ENCODE data around the gene DENND1A.

The DENND1A gene

DNA sequence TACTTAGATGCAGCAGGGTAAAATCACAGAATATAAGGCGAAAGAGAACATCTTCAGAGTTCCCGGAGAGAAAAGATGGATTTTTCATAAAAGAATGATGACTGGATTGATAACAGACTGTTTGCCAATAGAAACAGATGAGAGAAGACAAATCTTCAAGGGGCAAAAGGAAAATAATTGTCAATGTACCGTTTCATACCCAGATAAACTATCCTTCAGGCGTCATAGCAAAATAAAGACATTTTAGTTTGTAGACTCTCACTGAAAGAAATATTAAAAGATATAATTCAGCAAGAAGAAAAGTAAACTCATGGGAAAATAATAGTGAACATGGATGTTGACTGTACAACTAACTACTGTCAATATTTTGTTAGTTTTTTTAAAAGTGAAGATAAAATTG lies 399.7 kb downstream of the DENND1A start:
- H3K36me3 ChIP-seq (ENCODE audit: insufficient read depth, low read length) = no peaks in the 10 kb centered on the region
- TF ChIP-seq EZH2 (IDR thresholded peaks at IDR 0.05) (no peak), POLR2AphosphoS5 (IDR thresholded peaks at IDR 0.05; ENCODE audit: borderline replicate concordance, low read depth, low read length) (no peak), FOXP2 (optimal IDR thresholded peaks at IDR 0.05; ENCODE audit: control extremely low read depth, extremely low read length, insufficient read depth) (no peak)
- H3K9ac ChIP-seq (ENCODE audit: insufficient read length) = no peak overlapping the region
- no peak for DNase-seq (ENCODE audit: low read depth, low spot score)
- H3K27ac ChIP-seq = no peak overlapping the region
- H3K4me3 ChIP-seq = no peak overlapping the region
- H3K9me3 ChIP-seq (ENCODE audit: low read depth, low read length) = no peaks in the 10 kb centered on the region

DNA sequence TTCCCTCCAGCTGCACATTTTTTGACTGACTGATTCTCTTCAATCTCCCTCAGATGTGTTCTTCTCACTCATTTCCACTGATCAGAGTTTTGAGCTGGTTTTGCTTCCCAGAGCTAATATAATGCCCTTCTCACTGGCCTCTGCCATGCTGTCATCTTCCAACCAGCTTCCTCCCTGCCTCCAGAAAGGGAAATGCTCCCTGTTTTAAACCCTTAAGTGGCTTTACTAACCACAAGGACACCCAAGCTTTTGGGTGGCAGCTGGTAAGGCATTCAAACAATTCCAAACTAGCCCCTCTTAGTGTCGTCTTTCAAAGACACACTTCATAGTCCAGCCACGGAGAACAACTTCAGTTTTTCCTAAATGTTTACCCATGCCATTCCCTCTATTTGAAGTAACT lies 401.4 kb downstream of the DENND1A start:
- Histone ChIP-seq H3K9me3 (ENCODE audit: low read depth, low read length) (no peaks in the 10 kb centered on the region), H3K9ac (ENCODE audit: insufficient read length) (no peak overlapping the region), H3K4me3 (no peak overlapping the region), H3K27ac (no peak overlapping the region), H3K36me3 (ENCODE audit: insufficient read depth, low read length) (no peaks in the 10 kb centered on the region)
- no peak for TF ChIP-seq POLR2AphosphoS5 (IDR thresholded peaks at IDR 0.05; ENCODE audit: borderline replicate concordance, low read depth, low read length)
- TF ChIP-seq EZH2 (IDR thresholded peaks at IDR 0.05) = no peak
- TF ChIP-seq FOXP2 (optimal IDR thresholded peaks at IDR 0.05; ENCODE audit: control extremely low read depth, extremely low read length, insufficient read depth) = no peak
- DNase-seq (ENCODE audit: low read depth, low spot score) = no peak

DNA sequence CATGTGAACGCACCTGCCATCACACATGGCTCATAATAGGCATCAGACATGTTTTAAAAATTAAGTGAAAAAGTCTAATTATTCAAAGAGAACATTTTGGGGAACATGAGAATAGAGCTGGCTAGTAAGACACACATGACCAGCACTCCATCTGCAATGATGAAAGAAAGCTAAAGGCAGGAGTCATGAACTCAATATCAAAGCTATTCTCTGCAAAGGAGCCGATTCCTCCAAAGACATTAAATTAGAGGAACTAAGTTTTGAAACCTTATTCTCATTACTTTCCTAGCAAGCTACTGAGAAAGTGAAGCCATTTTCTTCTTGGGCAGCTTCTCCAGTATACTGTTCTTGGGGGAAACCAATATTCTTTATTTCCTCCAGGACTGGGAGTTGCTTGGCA lies 401.9 kb downstream of the DENND1A start:
- no peak for TF ChIP-seq EZH2 (IDR thresholded peaks at IDR 0.05)
- TF ChIP-seq POLR2AphosphoS5 (IDR thresholded peaks at IDR 0.05; ENCODE audit: borderline replicate concordance, low read depth, low read length) = no peak
- no peak for TF ChIP-seq FOXP2 (optimal IDR thresholded peaks at IDR 0.05; ENCODE audit: control extremely low read depth, extremely low read length, insufficient read depth)
- no peaks in the 10 kb centered on the region for H3K9me3 ChIP-seq (ENCODE audit: low read depth, low read length)
- H3K27ac ChIP-seq = no peak overlapping the region
- no peak overlapping the region for H3K4me3 ChIP-seq
- no peaks in the 10 kb centered on the region for H3K36me3 ChIP-seq (ENCODE audit: insufficient read depth, low read length)
- DNase-seq (ENCODE audit: low read depth, low spot score) = no peak
- H3K9ac ChIP-seq (ENCODE audit: insufficient read length) = no peak overlapping the region

GRCh38 chr9:123525957-123526356 lies 404.0 kb downstream of the DENND1A start:
- TF ChIP-seq POLR2AphosphoS5 (IDR thresholded peaks at IDR 0.05; ENCODE audit: borderline replicate concordance, low read depth, low read length) (no peak), FOXP2 (optimal IDR thresholded peaks at IDR 0.05; ENCODE audit: control extremely low read depth, extremely low read length, insufficient read depth) (no peak), EZH2 (IDR thresholded peaks at IDR 0.05) (no peak)
- Histone ChIP-seq H3K9ac (ENCODE audit: insufficient read length) (no peak overlapping the region), H3K36me3 (ENCODE audit: insufficient read depth, low read length) (no peaks in the 10 kb centered on the region), H3K9me3 (ENCODE audit: low read depth, low read length) (no peaks in the 10 kb centered on the region), H3K4me3 (no peak overlapping the region), H3K27ac (no peak overlapping the region)
- DNase-seq (ENCODE audit: low read depth, low spot score) = no peak

DNA sequence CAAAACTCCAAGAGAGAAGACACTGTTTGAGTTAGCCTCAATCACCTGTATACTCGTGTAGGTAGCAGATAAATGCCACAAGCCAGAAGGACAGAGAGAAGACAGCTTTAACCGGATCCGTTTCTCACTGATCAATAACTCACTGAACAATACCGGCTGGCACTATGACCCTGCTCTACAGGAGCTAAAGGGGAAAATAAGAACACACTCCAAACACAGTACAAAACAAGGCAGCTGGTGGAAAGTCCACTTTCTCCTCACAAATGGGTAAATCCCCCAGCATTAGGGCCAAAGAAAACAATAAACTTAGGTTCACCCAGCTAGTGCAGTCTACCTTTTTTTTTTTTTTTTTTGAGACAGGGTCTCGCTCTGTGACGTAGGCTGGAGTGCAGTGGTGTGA lies 404.5 kb downstream of the DENND1A start:
- TF ChIP-seq POLR2AphosphoS5 (IDR thresholded peaks at IDR 0.05; ENCODE audit: borderline replicate concordance, low read depth, low read length) (no peak), FOXP2 (optimal IDR thresholded peaks at IDR 0.05; ENCODE audit: control extremely low read depth, extremely low read length, insufficient read depth) (no peak), EZH2 (IDR thresholded peaks at IDR 0.05) (no peak)
- Histone ChIP-seq H3K36me3 (ENCODE audit: insufficient read depth, low read length) (no peaks in the 10 kb centered on the region), H3K9ac (ENCODE audit: insufficient read length) (no peak overlapping the region), H3K4me3 (no peak overlapping the region), H3K9me3 (ENCODE audit: low read depth, low read length) (no peaks in the 10 kb centered on the region), H3K27ac (no peak overlapping the region)
- no peak for DNase-seq (ENCODE audit: low read depth, low spot score)

GRCh38 chr9:123524866-123525265 lies 405.1 kb downstream of the DENND1A start:
- Histone ChIP-seq H3K27ac (no peak overlapping the region), H3K9ac (ENCODE audit: insufficient read length) (no peak overlapping the region), H3K36me3 (ENCODE audit: insufficient read depth, low read length) (no peaks in the 10 kb centered on the region), H3K9me3 (ENCODE audit: low read depth, low read length) (no peaks in the 10 kb centered on the region), H3K4me3 (no peak overlapping the region)
- DNase-seq (ENCODE audit: low read depth, low spot score) = no peak
- no peak for TF ChIP-seq EZH2 (IDR thresholded peaks at IDR 0.05)
- no peak for TF ChIP-seq POLR2AphosphoS5 (IDR thresholded peaks at IDR 0.05; ENCODE audit: borderline replicate concordance, low read depth, low read length)
- TF ChIP-seq FOXP2 (optimal IDR thresholded peaks at IDR 0.05; ENCODE audit: control extremely low read depth, extremely low read length, insufficient read depth) = no peak

GRCh38 chr9:123523845-123524244 lies 406.1 kb downstream of the DENND1A start:
- TF ChIP-seq EZH2 (IDR thresholded peaks at IDR 0.05) (no peak), FOXP2 (optimal IDR thresholded peaks at IDR 0.05; ENCODE audit: control extremely low read depth, extremely low read length, insufficient read depth) (no peak), POLR2AphosphoS5 (IDR thresholded peaks at IDR 0.05; ENCODE audit: borderline replicate concordance, low read depth, low read length) (no peak)
- no peak overlapping the region for H3K4me3 ChIP-seq
- H3K36me3 ChIP-seq (ENCODE audit: insufficient read depth, low read length) = no peaks in the 10 kb centered on the region
- no peaks in the 10 kb centered on the region for H3K9me3 ChIP-seq (ENCODE audit: low read depth, low read length)
- H3K9ac ChIP-seq (ENCODE audit: insufficient read length) = no peak overlapping the region
- DNase-seq (ENCODE audit: low read depth, low spot score) = no peak
- no peak overlapping the region for H3K27ac ChIP-seq

DNA sequence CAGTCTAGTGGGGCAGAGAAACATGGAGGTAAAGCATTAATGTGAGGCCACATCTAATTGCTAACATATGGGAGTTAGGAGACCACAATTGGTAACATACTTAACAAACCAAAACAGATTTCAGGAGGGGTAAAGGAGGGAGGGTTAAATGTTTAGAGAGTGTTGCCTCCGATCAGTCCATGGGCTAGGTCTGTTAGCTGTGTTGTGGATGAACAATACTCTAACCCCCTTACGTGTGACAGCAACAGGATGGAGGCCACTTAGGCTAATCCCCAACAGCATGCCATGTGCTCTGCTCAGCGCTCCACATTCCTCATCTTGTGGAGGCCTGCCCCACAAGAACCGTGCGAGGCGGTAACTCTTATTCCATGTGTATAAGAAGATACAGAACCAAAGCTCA lies 406.9 kb downstream of the DENND1A start:
- H3K9ac ChIP-seq (ENCODE audit: insufficient read length) = no peak overlapping the region
- no peak overlapping the region for H3K27ac ChIP-seq
- H3K4me3 ChIP-seq = no peak overlapping the region
- H3K36me3 ChIP-seq (ENCODE audit: insufficient read depth, low read length) = no peaks in the 10 kb centered on the region
- no peaks in the 10 kb centered on the region for H3K9me3 ChIP-seq (ENCODE audit: low read depth, low read length)
- no peak for DNase-seq (ENCODE audit: low read depth, low spot score)
- TF ChIP-seq EZH2 (IDR thresholded peaks at IDR 0.05) = no peak

DNA sequence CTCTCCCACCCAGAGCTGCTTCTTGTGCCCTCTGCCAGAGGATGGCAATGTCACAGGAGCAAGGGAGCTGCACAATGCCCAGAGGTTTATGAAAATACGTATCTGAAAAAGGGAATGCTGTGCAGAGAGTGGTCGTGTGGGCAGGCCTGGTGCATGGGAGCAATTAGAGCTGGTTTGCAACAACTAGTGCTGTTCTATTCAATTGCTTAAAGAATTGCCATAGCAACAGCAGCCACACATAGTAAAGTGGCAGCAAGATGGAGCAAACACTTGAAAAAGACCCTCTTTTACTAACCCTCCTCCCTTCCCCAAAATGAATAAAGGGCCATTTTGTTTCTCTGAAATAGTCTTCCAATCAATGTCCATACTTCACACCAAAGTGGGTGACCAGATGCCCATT lies 407.7 kb downstream of the DENND1A start:
- no peak overlapping the region for H3K4me3 ChIP-seq
- no peak overlapping the region for H3K27ac ChIP-seq
- H3K9me3 ChIP-seq (ENCODE audit: low read depth, low read length) = no peaks in the 10 kb centered on the region
- TF ChIP-seq FOXP2 (optimal IDR thresholded peaks at IDR 0.05; ENCODE audit: control extremely low read depth, extremely low read length, insufficient read depth) (no peak), EZH2 (IDR thresholded peaks at IDR 0.05) (no peak), POLR2AphosphoS5 (IDR thresholded peaks at IDR 0.05; ENCODE audit: borderline replicate concordance, low read depth, low read length) (no peak)
- no peak for DNase-seq (ENCODE audit: low read depth, low spot score)
- no peaks in the 10 kb centered on the region for H3K36me3 ChIP-seq (ENCODE audit: insufficient read depth, low read length)
- H3K9ac ChIP-seq (ENCODE audit: insufficient read length) = no peak overlapping the region
